Measurements from ENCODE around the gene ADRM1.

Gene ADRM1

GRCh38 chr20:62277253-62277652, 25.5 kb upstream of the ADRM1 start:
- TF ChIP-seq, protein P1, sequence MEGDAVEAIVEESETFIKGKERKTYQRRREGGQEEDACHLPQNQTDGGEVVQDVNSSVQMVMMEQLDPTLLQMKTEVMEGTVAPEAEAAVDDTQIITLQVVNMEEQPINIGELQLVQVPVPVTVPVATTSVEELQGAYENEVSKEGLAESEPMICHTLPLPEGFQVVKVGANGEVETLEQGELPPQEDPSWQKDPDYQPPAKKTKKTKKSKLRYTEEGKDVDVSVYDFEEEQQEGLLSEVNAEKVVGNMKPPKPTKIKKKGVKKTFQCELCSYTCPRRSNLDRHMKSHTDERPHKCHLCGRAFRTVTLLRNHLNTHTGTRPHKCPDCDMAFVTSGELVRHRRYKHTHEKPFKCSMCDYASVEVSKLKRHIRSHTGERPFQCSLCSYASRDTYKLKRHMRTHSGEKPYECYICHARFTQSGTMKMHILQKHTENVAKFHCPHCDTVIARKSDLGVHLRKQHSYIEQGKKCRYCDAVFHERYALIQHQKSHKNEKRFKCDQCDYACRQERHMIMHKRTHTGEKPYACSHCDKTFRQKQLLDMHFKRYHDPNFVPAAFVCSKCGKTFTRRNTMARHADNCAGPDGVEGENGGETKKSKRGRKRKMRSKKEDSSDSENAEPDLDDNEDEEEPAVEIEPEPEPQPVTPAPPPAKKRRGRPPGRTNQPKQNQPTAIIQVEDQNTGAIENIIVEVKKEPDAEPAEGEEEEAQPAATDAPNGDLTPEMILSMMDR (conservative IDR thresholded peaks at IDR 0.05), result no peak
- no peak for TF ChIP-seq ZFX (IDR thresholded peaks at IDR 0.05)
- no peak overlapping the region for H3K27ac ChIP-seq

DNA sequence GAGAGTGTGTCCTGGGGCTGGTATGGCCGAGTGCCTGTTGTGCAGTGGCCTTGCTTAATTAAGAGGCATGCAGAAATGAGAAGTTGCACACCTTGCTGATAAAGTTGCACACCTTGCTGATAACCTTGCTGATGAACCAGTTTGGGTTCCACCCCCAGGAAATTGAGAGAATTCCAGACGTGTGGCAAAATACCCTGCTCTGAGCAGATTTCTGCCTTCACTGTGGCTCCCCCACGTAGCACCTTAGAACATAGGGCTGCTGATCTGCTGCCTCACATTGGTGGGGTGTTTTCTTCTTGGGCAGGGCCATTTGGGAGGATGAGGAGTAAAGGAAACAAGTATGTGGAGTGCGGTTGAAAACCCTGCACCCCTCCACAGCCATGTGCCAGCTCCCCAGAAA, 22.5 kb upstream of the ADRM1 start:
- TF ChIP-seq ZFX (IDR thresholded peaks at IDR 0.05), result no peak
- TF ChIP-seq, protein P1 (conservative IDR thresholded peaks at IDR 0.05), result no peak
- no peak overlapping the region for H3K27ac ChIP-seq

DNA sequence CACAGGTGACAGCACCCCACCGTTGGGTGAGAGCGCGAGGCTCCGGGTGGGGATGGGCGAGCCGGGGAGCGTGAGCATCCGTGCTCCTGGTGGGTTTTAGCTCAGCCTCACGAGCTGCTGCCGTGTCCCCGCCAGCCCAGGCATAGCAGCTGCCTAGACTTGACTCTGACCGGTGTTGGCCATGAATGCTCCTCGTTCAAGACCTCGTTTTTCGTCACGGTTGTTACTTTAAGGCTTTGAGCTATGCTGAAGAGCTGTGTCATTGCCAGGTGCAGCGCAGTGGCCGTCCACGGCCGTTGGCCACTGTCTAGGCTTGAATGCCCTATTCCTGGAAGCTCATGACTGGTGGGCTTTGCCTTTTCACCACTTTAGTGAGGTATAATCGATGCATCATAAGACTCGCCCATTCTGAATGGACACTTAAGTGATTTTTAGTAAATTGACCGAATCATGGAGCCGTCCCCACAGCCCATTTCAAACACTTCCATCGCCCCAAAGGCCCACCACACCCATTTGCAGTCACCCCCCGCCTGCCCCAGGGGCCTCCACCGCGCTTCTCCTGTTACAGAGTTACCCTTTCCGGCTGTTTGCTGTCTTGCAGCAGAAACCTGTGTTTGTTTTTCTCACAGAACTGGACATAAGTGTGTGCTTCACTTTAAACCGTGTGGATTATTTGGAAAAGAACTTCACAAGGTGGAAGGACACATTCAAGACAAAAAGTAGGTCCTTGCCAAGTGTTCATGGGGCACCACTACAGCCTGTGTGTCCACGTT, 21.4 kb upstream of the ADRM1 start:
- no peak overlapping the region for H3K27ac ChIP-seq
- no peak for TF ChIP-seq ZFX (IDR thresholded peaks at IDR 0.05)
- TF ChIP-seq, protein P1 (conservative IDR thresholded peaks at IDR 0.05), result no peak

GRCh38 chr20:62282103-62282502, 20.7 kb upstream of the ADRM1 start:
- no peak overlapping the region for H3K27ac ChIP-seq
- no peak for TF ChIP-seq ZFX (IDR thresholded peaks at IDR 0.05)
- TF ChIP-seq, protein P1 (conservative IDR thresholded peaks at IDR 0.05), result no peak

- H3K27ac ChIP-seq, result no peak overlapping the region
- TF ChIP-seq, protein P1 (conservative IDR thresholded peaks at IDR 0.05), result no peak
- no peak for TF ChIP-seq ZFX (IDR thresholded peaks at IDR 0.05)
Observed at GRCh38 chr20:62282877-62283503, 19.8 kb upstream of the ADRM1 start.

GRCh38 chr20:62284448-62284847, 18.3 kb upstream of the ADRM1 start:
- H3K27ac ChIP-seq, result no peak overlapping the region
- TF ChIP-seq, protein P1 (conservative IDR thresholded peaks at IDR 0.05), result no peak
- no peak for TF ChIP-seq ZFX (IDR thresholded peaks at IDR 0.05)

- TF ChIP-seq, protein P1 (conservative IDR thresholded peaks at IDR 0.05), result no peak
- no peak for TF ChIP-seq ZFX (IDR thresholded peaks at IDR 0.05)
- no peak overlapping the region for H3K27ac ChIP-seq
Observed at GRCh38 chr20:62285151-62285550, 17.6 kb upstream of the ADRM1 start.
